Measurements from ENCODE around the gene EFS. TPM values are rescaled to one million over a fixed set of nuclear protein-coding genes. Genes with fewer than 3 reads are reported as not detected.

Gene EFS
- total and polyA plus RNA-seq, 2 of the 8 experiments (the other 6 are each of a cell fraction or from before 2014, with no cell fraction given), result 27.8 to 28.6 TPM

- no peak for TF ChIP-seq CTCF (IDR thresholded peaks at IDR 0.05; ENCODE audit: control extremely low read depth in 1 of 3, insufficient read depth in 1 of 3, low read depth in 1 of 3, low read length in 3 of 3)
- no peak for TF ChIP-seq CBX5 (IDR thresholded peaks at IDR 0.05; ENCODE audit: low read depth, low read length)
- TF ChIP-seq BCL11A (IDR thresholded peaks at IDR 0.05; ENCODE audit: low read depth in 2 of 2, low read length in 2 of 2), result no peak
- TF ChIP-seq TEAD4 (IDR thresholded peaks at IDR 0.05; ENCODE audit: low read depth, low read length), result no peak
- TF ChIP-seq SP4 (IDR thresholded peaks at IDR 0.05; ENCODE audit: low read length), result no peak
- TF ChIP-seq EP300 (IDR thresholded peaks at IDR 0.05; ENCODE audit: borderline replicate concordance in 1 of 2, low read depth in 2 of 2, low read length in 2 of 2), result no peak
- TF ChIP-seq, protein P1, sequence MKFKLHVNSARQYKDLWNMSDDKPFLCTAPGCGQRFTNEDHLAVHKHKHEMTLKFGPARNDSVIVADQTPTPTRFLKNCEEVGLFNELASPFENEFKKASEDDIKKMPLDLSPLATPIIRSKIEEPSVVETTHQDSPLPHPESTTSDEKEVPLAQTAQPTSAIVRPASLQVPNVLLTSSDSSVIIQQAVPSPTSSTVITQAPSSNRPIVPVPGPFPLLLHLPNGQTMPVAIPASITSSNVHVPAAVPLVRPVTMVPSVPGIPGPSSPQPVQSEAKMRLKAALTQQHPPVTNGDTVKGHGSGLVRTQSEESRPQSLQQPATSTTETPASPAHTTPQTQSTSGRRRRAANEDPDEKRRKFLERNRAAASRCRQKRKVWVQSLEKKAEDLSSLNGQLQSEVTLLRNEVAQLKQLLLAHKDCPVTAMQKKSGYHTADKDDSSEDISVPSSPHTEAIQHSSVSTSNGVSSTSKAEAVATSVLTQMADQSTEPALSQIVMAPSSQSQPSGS (IDR thresholded peaks at IDR 0.05; ENCODE audit: low read length), result no peak
- TF ChIP-seq SP2 (IDR thresholded peaks at IDR 0.05; ENCODE audit: low read length), result no peak
Observed at GRCh38 chr14:23406244-23406643, 41.3 kb upstream of the EFS start (continued).
